BJ (cell line): Measurements from ENCODE around the gene CHRDL1. TPM values are rescaled to one million over a fixed set of nuclear protein-coding genes. Genes with fewer than 3 reads are reported as not detected.

ENCODE experiments used
- CTCF ChIA-PET: fragments of 350-600 bp; formaldehyde crosslinking; extraction: SDS; loops from one replicate; lab custom pipeline; 2021; ENCODE audit warnings: antibody characterized with exemption, inconsistent platforms; lab: Yijun Ruan, JAX
- POLR2A ChIA-PET: fragments of 300-600 bp; sonication (Branson Sonifier 250); formaldehyde crosslinking; extraction: SDS; loops from one replicate; lab custom pipeline; 2021; ENCODE audit warnings: antibody characterized with exemption; lab: Charles Lee
- DNase-seq: peaks from one replicate; pipeline ENCODE4 v3.0.0-alpha.2; 2011; ENCODE audit warnings: low read depth
- H3K27me3 ChIP-seq: 2 replicates; pipeline ENCODE4 v1.6.0; 2011; ENCODE audit warnings: low read length; ENCODE audit not compliant: control insufficient read depth, insufficient read depth
- H3K36me3 ChIP-seq: 2 replicates; pipeline ENCODE4 v1.5.1; 2011; ENCODE audit warnings: low read length; ENCODE audit not compliant: control insufficient read depth, insufficient read depth
- H3K4me3 ChIP-seq: 2 replicates; pipeline ENCODE4 v1.5.1; 2011; ENCODE audit warnings: low read depth, mild to moderate bottlenecking, control low read depth, low read length
- polyA plus RNA-seq: library from polyadenylated mRNA; depleted of rRNA; stranded (reverse); fragments of >200 nt; gene quantifications from 2 replicates; pipeline ENCODE4 v1.2.3, GENCODE V29; 2011
- TF ChIP-seq, protein P1 (sequence below): IDR thresholded peaks from 2 replicates; pipeline ENCODE4 v1.5.1; 2011; ENCODE audit warnings: low read depth, mild to moderate bottlenecking, control low read depth, inconsistent platforms, low read length, moderate library complexity; ENCODE audit not compliant: insufficient read depth

CHRDL1 gene
- polyA plus RNA-seq, 1 experiment = 4.3 TPM

DNA sequence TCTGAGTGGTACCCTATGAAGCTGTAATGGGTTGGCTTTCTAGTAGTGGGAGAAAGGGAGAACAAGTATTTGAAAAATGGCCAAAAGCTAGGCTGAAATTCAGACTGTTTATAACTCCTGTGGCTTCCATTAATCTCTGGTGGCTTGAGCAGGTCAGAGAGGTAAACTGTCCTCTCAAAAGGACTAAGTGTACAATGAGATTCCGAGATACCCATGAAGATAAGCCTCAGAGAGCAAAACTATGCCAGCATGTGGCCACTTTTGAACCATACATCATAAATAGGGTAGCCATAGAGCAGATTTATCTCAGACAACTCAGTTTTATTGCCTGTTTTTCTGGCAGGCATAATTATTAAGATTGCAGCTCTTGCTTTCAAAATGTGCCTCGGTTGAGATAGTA is 89.2 kb downstream of the CHRDL1 start:
- TF ChIP-seq, protein P1, sequence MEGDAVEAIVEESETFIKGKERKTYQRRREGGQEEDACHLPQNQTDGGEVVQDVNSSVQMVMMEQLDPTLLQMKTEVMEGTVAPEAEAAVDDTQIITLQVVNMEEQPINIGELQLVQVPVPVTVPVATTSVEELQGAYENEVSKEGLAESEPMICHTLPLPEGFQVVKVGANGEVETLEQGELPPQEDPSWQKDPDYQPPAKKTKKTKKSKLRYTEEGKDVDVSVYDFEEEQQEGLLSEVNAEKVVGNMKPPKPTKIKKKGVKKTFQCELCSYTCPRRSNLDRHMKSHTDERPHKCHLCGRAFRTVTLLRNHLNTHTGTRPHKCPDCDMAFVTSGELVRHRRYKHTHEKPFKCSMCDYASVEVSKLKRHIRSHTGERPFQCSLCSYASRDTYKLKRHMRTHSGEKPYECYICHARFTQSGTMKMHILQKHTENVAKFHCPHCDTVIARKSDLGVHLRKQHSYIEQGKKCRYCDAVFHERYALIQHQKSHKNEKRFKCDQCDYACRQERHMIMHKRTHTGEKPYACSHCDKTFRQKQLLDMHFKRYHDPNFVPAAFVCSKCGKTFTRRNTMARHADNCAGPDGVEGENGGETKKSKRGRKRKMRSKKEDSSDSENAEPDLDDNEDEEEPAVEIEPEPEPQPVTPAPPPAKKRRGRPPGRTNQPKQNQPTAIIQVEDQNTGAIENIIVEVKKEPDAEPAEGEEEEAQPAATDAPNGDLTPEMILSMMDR = no peak
- Histone ChIP-seq H3K36me3 (no peaks in the 10 kb centered on the region), H3K4me3 (no peak overlapping the region), H3K27me3 (no peaks in the 10 kb centered on the region)
- DNase-seq = no peak
- ChIA-PET CTCF (no interaction called here), POLR2A (no interaction called here)

DNA sequence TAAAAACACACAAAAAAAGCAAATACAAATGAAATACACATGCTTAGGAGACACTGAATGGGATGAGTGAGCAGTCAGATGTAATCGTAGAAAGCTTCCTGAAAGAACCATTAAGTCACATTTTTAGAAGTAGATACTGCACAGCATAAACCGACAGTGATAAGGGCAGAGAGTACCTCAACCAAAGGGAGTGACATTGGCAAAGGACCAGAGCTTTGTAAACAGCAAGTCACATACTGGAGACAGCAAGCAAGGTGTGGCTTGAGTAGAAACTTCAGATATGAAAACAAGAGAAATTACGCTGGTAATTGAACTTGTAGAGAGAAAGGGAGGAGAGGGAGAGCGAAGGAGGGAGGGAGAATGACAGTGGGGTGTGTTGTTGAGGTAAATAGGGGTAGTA is 92.0 kb downstream of the CHRDL1 start:
- POLR2A ChIA-PET = no interaction called here

DNA sequence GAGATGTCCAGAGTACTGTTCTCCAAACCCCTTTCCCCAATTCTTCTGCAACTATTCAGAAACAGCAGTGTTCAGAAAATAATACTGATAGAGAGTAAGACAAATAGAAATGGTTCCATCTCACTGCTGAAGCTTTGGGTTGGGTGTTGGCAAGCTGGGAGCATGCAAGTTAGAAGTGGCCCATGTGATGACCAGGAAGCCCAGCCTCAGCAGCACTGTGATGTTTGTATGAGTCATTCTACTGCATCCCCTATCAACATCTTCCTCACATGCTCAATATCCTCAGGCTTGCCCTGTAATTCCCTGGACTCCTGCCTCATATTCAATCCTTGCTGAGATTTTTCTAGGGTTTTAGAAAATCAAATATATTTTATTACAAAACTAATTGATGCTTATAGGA is 96.5 kb downstream of the CHRDL1 start:
- Histone ChIP-seq H3K36me3 (no peaks in the 10 kb centered on the region), H3K4me3 (no peak overlapping the region), H3K27me3 (no peaks in the 10 kb centered on the region)
- no peak for DNase-seq
- TF ChIP-seq, protein P1 = no peak
- ChIA-PET CTCF (no interaction called here), POLR2A (no interaction called here)

More for the DNA sequence above, 92.0 kb downstream of the CHRDL1 start:
- no peaks in the 10 kb centered on the region for H3K36me3 ChIP-seq
- no peaks in the 10 kb centered on the region for H3K27me3 ChIP-seq
- CTCF ChIA-PET = no interaction called here
- DNase-seq = no peak
- TF ChIP-seq, protein P1 = no peak
- H3K4me3 ChIP-seq = no peak overlapping the region

DNA sequence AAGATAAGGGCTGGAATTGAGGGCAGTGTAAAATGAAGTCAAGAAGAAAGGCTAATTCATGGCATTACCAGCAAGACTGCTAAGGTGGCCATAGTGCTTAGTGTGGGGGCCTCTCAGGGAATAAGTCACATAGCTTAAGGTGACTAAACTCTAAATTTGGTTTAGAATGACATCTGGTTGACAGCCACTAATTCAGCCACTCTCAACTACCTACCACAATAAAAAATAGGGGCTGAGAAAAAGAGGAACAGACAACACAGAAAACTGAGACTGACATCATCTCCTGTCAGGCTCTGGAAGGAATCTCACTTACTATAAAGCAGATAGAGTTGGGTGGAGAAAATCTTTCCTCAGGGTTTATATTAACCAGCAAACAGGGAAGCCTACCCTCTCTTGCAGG is 96.9 kb downstream of the CHRDL1 start:
- H3K36me3 ChIP-seq = no peaks in the 10 kb centered on the region
- H3K4me3 ChIP-seq = no peak overlapping the region
- no peaks in the 10 kb centered on the region for H3K27me3 ChIP-seq
- ChIA-PET CTCF (no interaction called here), POLR2A (no interaction called here)
- TF ChIP-seq, protein P1 = no peak
- no peak for DNase-seq

DNA sequence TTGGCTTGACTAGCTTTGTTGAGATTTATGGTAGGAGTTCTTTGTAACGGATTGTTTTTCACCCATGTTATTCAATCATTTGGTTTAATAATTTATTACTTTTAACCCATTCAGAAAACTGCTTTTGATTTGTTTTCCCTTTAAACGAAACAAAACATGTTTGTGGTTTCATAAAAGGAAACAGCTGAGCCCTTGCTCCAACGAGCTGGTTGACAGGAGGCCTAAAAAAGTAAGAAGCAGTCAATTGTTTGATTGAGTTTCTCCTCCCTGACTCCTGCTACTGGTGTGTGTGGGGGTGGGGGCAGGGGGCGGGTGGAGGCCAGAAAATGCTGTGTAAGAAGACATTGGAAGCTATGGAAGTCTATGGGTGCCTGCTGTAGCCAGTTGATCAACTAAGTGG is 102.8 kb downstream of the CHRDL1 start:
- TF ChIP-seq, protein P1 = no peak
- no peak overlapping the region for H3K4me3 ChIP-seq
- H3K36me3 ChIP-seq = no peaks in the 10 kb centered on the region
- CTCF ChIA-PET = interaction anchor here (1.2 to 1.6 kb wide), 2 partner anchors 10 to 19 kb away, joined by 3 to 4 read pairs; no protein-coding TSS in a partner anchor
- POLR2A ChIA-PET = no interaction called here
- no peak for DNase-seq
- H3K27me3 ChIP-seq = no peaks in the 10 kb centered on the region
